ENCODE data around the gene KCNJ12.

The KCNJ12 gene

GRCh38 chr17:21372256-21372954 lies 3.8 kb upstream of the KCNJ12 start:
- H3K4me3 ChIP-seq (ENCODE audit: low read length) = no peak overlapping the region
- TF ChIP-seq CTCF (IDR thresholded peaks at IDR 0.05; ENCODE audit: insufficient read depth, low read depth, low read length, missing control alignments) = no peak
- DNase-seq (ENCODE audit: low read depth) = no peak

- H3K4me3 ChIP-seq (ENCODE audit: low read length) = no peak overlapping the region
- TF ChIP-seq CTCF (IDR thresholded peaks at IDR 0.05; ENCODE audit: insufficient read depth, low read depth, low read length, missing control alignments) = no peak
- DNase-seq (ENCODE audit: low read depth) = no peak
Observed at GRCh38 chr17:21373036-21373435, 3.1 kb upstream of the KCNJ12 start.

DNA sequence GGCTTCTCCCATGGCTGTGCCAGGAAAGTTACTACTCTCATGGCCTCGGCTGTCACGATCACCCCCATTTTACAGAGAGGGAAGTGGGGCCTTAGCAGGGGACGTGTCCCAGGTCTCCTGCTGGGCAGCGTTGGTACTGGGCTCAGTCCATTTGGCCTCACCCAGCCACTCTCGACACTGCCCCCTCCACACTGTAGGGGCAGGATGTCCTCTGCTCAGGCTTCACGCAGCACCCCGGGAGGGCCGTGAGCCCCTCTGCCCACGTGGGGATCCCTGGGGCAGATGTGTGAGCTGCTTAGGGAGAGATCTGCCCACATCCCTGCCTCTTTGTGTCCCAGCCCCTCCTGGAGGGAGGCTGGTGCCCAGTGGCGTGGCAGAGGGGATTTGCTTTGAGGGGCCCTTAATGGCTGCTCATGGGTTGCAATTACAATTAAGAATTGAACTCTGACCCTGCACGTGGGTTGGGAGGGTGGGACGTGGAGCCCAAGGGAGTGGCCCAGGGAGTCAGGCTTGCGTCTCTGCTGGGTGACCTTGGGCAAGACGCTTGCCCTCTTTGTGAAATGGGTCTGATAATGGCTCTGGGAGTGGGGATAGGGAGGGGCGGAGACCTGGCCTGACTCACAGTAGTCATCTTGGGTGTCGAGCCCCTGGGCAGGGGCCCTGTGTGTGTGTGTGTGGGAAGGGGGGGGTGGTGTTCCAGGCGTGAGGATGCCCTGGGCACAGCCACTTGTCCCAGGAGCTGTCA lies 2.3 kb upstream of the KCNJ12 start:
- no peak for TF ChIP-seq CTCF (IDR thresholded peaks at IDR 0.05; ENCODE audit: insufficient read depth, low read depth, low read length, missing control alignments)
- no peak for DNase-seq (ENCODE audit: low read depth)
- H3K4me3 ChIP-seq (ENCODE audit: low read length) = no peak overlapping the region

DNA sequence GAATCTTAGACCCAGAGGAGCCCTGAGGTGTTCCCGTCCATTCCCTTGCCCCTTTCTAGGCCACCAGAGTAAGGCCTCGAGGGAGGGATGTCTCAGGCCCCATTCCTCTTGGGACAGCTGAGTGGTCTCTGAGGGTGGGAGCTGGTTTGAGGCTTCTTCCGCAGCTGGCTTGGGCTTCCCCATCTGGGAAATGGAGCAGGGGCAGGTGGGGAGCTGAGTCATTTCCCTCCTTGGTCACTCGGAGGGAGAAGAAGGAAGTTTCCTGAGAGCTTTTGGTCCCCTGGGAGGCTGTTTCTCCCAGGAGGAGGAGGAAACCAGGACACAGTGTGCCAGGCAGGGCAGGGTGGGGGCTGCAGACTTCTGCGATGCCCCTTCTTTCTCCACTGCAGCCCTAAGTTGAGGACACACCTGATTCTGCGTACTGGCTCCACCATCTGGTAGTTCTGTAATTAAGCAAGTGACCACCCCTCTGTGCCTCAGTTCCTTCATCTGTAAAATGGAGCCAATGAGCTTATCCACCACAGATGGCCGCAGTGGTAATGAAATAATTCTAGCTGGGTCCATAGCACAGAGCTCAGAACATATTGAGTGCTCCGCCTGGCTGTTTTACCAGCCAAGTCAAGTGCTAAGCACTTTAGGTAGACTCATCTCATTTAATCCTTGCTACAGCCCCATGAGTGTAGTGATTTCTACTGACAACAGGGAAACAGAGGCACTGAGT lies 1.6 kb upstream of the KCNJ12 start:
- TF ChIP-seq CTCF (IDR thresholded peaks at IDR 0.05; ENCODE audit: insufficient read depth, low read depth, low read length, missing control alignments) = no peak
- no peak overlapping the region for H3K4me3 ChIP-seq (ENCODE audit: low read length)
- no peak for DNase-seq (ENCODE audit: low read depth)

DNA sequence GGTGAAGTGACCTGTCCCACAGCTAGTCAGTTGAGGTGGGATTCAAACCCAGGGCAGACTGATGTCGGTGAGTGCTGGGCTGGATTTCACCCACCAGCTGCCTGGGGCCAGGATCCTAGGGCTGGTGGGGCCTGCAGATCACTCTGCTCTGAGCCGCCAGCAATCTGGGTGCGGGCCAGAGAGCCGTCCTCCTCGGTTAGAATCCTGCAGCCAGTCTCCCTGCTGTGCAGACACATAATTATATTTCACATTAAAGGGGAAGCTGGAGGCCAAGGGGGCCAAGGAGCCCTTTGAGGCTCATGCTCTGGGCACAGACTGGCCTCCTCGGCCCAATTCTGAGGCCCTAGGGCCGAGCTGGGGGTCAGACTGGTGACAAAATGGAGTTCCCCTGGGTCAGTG lies 996 bp upstream of the KCNJ12 start:
- DNase-seq (ENCODE audit: low read depth) = no peak
- no peak for TF ChIP-seq CTCF (IDR thresholded peaks at IDR 0.05; ENCODE audit: insufficient read depth, low read depth, low read length, missing control alignments)
- H3K4me3 ChIP-seq (ENCODE audit: low read length) = no peak overlapping the region

DNA sequence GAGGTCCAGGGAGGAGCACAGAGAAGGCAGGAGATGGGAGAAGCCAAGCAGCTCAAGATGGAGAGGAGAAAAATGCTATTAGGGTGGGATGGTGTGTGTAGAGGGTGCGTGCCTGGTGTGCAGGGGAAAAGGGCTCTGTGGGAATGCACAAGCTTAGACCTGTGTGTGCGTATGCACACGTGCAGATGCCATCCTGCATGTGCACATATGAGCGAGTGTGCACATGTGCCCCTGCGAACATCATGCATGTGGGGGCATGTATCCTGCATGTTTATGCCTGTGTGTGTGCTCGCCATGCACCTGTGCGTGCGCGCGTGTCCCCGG lies 438 bp upstream of the KCNJ12 start:
- no peak for DNase-seq (ENCODE audit: low read depth)
- H3K4me3 ChIP-seq (ENCODE audit: low read length) = no peak overlapping the region
- no peak for TF ChIP-seq CTCF (IDR thresholded peaks at IDR 0.05; ENCODE audit: insufficient read depth, low read depth, low read length, missing control alignments)

Measured in epithelial cell of esophagus (primary cell).